ENCODE measurements around the gene FOXO1. TPM values are rescaled to one million over a fixed set of nuclear protein-coding genes. Genes with fewer than 3 reads are reported as not detected.

FOXO1 gene
- total RNA-seq, 2 donors from 2014 or later = 31.1 to 33.9 TPM

GRCh38 chr13:40506592-40507446 is 159.6 kb downstream of the FOXO1 start:
- DNase-seq (no peak), ATAC-seq (no peak)
- intact Hi-C loops (cut with DNase I, micrococcal nuclease) = no loop called here

Other genes starting within 250 kb of the FOXO1 start
- 10 to 100 TPM; 17.6 to 19.0 TPM for gene MRPS31, start 104.5 kb upstream of the FOXO1 start, total RNA-seq
- 10 to 100 TPM in 1 of 2 donors, 1 to 10 TPM in 1; 7.7 to 11.3 TPM for gene SLC25A15, start 123.0 kb upstream of the FOXO1 start, total RNA-seq

Data from left colon (tissue), 2 donors.